Liver (tissue), 2 donors: ENCODE data around the gene KLHL40.

ENCODE experiments used
- TAF1 ChIP-seq: conservative IDR thresholded peaks from 2 replicates; pipeline ENCODE4 v1.6.1; 2016; ENCODE audit warnings: antibody characterized with exemption, mild to moderate bottlenecking
- YY1 ChIP-seq: IDR thresholded peaks from 2 replicates; pipeline ENCODE4 v1.6.1; 2016; ENCODE audit warnings: antibody characterized with exemption, mild to moderate bottlenecking
- donor health status: healthy.

DNA sequence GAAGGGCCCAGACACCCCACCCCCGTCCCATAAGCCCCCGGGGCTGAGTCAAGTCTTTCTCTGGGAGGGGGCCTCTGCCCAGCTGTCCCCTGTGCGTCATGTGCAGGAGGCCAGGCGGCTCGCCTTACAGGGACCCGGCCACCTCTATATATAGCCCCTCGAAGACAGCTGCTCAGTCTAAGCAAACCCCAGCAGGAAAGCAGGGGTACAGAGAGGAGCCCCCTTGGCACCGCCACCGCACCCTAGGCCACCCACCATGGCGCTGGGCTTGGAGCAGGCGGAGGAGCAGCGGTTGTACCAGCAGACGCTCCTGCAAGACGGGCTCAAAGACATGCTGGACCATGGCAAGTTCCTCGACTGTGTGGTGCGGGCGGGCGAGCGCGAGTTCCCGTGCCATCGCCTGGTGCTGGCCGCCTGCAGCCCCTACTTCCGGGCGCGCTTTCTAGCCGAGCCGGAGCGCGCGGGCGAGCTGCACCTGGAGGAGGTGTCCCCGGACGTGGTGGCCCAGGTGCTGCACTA lies at the start of gene KLHL40:
- TF ChIP-seq TAF1 (no peak), YY1 (no peak)
